GM19351 (cell line): ENCODE measurements around the gene LENG8.
"Not testable (repeated sequence)": the region's sequence is repeated elsewhere in the genome, so short reads cannot be mapped to it uniquely, and the experiment has no call there.

Source experiments
- ATAC-seq: cut with Tn5 transposase; IDR thresholded peaks from one replicate; pipeline ENCODE4 v1.9.1; 2021; ENCODE audit warnings: mild to moderate bottlenecking, moderate library complexity; ENCODE audit not compliant: unreplicated experiment

Gene LENG8

DNA sequence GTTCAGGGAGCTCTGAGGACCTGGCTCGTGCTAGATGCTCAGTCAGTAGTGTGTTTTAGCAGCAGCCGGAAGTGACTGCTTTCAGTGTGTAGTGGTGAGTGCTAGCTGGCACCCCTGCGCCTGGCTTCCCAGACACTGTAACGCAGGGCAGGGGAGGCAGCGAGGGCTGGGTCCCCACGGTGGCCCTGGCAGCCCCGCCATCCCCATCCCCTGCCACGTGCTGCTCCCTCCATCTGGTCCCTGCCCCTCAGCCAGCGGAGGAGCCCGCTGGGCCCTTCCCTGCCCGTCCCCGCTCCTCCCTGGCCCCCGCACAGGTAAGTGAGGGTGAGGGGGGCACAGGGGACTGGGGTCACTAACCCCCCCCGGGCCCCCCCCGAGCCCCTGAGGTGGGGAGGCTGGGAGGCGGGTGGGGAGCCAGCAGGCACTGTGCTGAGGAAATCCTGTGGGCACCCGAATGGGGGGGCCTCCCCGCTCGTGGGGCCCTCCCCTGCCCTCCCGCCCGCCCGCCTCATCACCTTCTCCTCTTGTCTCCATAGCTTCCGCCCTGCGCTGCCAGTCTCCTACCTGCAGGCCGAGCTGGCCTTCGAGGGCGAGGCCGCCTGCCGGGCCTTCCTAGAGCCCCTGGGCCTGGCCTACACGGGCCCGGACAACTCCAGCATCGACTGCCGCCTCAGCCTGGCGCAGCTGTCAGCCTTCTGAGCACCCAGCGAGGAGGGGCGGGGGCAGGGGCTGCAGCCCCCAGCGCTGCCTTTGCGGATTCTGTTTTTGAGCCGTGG is 11.4 kb downstream of the LENG8 start:
- no peak for ATAC-seq

- ATAC-seq = no peak
These were observed 12.2 kb downstream of the LENG8 start for GRCh38 chr19:54461210-54461609.

DNA sequence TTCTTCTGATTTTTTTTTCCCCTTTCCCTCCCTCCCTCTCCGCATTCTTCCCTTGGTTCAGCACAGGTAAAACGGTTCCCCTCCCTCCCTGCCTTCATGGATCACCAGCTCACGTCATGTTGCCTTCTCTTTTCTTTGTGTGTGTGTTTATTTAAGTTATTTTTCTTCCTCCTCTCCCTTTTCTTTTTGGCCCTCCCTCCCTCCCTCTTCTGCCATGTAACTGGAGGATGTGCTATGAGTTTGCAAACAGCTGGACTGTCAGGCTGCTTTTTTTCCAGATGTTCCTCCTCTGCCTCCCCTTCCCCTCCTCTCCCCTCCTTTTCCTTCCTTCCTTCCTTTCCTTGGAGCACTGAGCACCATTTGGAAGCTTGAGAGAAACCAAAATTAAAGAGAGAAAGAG is 12.6 kb downstream of the LENG8 start:
- ATAC-seq = no peak

DNA sequence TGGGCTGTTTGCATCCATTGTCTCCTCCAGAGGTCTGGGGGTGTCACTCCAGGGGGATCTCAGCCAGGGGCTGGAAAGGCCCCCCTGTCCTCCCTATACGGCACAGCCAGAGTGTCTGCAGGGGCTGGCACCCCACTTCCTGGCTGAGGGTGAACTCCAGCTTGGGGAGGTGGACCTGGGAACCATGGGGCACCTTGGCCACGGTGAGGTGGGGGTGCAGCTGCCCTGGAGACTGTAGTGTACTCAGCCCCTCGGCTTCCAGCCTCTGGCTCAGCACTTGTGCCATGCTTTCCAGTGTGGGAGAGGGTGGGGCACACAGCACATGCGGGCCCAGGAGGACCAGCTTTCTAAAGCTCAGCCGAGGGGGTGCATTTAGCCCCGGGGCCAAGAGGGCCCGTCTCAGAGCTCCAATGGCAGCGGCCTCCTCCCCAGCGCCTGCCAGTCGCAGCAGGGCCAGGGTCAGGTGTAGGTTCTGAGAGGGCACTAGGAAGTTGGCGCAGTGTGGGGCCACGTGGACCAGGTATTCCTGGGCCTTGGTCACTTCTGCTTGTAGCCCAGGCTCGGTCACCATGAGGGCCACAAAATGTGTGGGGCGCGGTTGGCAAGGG is 13.2 kb downstream of the LENG8 start:
- no peak for ATAC-seq

- ATAC-seq = peak; percentile 17
These were observed 13.9 kb downstream of the LENG8 start for GRCh38 chr19:54462655-54463530.

DNA sequence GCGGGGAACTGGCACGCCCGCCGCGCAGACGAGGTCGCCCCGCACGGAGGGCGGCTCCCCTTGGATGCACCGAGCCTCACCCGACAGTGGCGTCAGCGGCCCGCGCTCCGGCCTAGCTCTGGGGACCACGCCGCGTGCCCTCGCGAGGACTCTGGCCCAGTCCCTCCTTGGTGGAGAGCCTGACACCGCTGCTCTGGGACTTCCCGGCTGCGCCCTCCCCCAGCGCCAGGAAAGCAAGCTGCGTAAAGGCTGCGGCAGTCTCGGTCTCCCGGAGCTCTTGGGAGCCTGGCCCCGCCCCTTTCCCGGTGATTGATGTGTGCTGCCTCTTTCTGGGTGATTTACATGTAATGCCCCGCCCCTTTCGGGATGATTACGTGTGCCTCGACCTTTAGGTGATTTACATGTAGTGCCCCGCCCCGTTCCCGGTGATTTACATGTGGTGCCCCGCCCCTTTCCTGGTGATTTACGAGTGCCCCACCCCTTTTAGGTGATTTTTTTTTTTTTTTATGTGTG is 14.6 kb downstream of the LENG8 start, which contains the start of gene LENG9:
LENG9 (minus strand) TSS at position 248 of the 513 bp plus-strand sequence. CDS start 252 bp downstream, outside the sequence.
- ATAC-seq = peak; percentile 52

DNA sequence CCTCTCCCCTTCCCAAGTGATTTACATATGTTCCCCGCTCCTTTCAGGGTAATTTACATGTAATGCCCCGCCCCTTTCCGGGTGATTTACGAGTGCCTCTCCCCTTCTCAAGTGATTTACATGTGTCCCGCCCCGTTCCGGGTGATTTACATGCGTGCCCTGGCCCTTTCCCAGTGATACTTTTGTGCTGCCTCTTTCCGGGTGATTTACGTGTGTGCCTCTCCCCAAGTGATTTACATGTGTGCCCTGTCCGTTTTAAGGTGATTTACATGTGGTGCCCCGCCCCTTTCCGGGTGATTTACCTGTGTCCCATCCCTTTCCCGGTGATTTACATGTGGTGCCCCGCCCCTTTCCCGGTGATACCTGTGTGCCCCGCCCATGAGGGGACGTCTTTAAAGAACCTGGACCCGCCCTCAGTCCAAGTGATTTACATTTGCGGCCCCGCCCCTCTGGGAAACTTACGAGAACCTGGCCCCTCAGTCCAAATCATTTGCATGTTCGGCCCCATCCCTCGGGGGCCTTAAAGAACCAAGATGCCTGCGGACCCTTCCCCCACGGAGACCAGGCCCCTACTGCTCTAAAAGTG is 15.1 kb downstream of the LENG8 start:
- ATAC-seq = peak; percentile 47

DNA sequence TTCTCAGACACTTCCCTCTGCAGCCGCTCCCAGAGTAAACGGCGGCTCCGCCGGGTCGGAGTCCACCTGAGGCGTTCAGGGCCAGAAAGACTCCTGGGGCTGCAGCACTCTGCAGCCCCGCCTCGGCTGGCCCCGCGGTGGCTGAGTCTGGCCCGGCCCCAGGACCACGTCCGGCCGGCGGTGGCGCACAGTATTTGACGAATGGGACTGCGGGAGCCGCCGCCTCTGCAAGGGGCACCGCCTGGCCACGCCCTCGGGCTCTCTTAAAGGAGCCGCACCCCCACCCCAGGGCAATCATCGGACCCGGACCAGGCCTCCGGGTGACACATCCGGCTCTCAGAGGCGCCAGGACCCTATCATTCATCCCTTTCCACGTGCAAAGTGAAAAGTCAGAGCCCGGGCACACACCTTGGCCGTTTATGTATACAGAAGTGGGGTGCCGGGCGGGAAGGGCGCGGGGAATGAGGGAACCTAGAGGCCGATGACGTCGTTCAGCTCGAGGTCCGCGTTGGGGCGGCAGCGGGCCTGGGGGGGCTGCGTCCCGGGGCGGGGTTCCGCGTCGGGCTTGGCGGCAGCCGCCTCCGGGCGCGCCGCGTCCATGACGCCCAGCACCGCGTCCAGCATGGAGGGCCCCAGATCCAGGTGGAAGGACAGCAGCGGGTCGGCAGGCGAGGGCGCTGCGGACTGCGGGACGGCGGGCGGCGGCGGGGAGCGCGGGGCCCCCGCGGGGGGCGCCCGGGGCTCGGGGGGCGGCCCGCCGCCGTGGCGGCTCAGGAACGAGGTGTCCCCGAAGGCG is 15.8 kb downstream of the LENG8 start:
- ATAC-seq = peak; percentile 42

GRCh38 chr19:54465426-54466109 is 16.6 kb downstream of the LENG8 start:
- no peak for ATAC-seq

- not testable (repeated sequence) for ATAC-seq
These were observed 17.1 kb downstream of the LENG8 start for GRCh38 chr19:54466110-54466480.

GRCh38 chr19:54469496-54469934 is 20.5 kb downstream of the LENG8 start:
- ATAC-seq = no peak

DNA sequence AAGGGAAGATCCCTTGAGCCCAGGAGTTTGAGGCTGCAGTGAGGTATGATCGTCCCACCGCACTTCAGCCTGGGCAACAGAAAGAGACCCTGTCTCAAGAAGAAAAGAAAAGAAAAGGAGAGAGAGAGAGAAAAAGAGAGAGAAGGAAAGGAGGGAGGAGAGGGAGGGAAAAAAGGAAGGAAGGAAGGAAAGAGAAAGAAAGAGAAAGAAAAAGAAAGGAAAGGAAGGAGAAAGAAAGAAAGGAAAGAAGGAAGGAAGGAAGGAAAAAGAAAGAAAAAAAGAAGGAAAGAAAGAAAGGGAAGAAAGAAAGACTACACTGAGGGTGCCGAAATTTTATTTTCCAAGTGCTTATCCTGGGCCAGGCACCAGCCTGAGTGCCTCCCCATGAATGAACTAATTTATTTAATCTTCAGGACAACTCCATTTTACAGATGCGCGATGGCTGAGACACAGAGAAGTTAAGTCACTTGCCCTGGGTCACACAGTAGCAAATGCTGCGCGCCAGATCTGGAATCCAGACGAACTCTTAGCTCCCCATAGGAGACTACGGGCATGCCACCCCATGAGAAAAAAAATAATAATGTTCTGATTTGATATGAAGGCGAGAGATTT is 21.4 kb downstream of the LENG8 start:
- ATAC-seq = no peak

DNA sequence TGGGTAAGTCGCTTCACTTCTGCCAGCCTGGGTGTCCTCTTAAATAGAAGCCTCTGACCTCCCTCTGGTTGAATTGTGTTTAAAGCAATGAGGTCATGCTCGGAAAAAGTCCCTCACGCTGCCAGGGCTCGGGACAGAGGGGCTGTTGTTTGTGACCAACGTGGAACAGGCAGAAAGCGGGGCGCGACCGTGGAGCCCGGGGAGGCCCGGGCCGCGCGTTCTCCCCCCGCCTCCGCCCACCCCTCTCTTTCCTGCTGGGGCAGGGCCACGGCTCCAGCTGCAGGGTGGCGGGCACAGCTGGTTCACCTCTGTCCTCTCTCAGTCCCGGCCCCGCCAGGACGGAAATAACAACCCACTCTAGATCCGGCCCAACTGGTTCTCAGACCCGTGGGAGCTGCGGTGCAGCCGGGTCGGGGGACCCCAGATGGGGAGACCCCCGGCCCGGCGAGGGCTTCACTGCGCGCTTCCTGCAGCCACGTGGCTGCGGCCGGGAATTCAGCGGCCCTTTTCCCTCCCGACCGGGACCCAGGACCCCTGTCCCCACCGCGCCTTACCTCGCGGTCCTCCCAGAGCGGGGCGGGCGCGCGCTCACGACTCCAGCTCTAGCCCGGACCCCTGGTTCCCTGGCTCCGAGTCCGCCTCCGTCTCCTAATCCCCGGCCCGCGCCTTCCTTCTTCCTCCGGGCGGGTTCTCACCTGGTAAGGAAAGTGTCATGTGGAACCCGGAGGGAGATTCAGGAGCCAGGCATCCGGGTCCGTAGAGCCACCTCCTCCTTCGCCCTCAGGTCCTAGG is 22.2 kb downstream of the LENG8 start:
- no peak for ATAC-seq

DNA sequence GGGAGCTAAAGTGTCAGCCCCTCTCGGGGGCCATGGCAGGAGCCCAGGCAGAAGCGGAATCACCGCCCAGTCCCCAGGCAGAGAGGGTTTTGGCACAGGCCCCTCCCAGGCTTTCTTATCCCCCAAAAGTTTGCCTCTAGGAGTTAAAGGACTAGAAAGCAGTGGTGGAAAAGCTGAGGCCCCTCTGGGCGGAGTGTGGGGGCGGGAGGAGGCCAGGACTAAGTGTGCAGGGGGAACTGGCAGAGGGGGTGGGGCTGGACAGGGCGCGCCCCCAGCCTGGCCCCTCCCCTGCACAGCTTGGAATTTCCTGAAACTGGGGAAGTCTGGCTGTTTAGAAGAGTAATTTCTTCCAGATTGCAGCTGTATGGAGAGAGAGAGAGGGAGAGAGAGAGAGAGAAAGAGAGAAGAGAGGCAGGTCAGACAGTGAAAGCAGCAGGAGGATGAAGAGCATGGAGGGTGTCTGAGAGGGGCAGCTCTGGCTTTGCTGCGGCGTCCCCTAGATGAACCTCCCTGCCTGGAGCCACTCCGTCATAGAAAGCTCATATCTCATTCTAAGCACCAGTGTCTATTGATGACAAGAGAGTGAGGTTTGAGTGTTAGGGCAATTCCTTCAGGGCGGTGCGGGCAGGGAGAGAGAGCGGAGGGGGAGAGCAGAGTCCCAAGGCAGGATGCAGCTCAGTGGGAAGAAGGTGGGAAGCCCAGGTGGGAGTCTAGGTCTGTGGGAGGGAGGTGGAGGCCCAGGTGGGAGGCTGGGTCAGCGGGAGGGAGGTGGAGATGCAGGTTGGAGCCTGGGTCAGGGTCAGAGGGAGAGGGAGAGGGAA is 24.3 kb downstream of the LENG8 start, which contains the start of gene CDC42EP5:
CDC42EP5 (minus strand) TSS at position 226 of the 821 bp plus-strand sequence. CDS start 7,749 bp downstream, outside the sequence.
- ATAC-seq = no peak

DNA sequence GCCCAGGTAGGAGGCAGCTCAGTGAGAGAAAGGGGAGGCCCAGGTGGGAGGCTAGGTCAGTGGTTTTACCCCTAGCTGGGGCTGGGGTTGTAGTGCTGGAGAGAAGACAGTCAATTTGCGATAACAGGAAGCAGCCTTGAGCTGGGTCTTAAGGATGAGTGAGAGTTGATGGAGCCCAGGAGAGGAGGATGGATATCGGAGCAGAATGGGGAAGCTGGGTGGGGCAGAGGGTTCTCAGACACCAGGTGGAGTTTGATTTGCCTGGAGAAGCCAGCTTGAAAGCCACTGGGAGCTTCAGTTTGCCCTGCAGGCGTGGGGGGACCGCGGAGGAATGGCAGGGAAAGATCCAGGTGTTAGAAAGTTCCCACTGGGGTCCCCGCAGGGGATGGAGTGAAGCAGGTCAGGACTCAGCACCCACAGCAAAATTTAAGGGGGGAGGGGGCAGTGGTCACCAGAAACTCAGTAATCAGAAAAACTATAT is 24.9 kb downstream of the LENG8 start:
- no peak for ATAC-seq

- ATAC-seq = no peak
These were observed 26.7 kb downstream of the LENG8 start for GRCh38 chr19:54475706-54476105.

DNA sequence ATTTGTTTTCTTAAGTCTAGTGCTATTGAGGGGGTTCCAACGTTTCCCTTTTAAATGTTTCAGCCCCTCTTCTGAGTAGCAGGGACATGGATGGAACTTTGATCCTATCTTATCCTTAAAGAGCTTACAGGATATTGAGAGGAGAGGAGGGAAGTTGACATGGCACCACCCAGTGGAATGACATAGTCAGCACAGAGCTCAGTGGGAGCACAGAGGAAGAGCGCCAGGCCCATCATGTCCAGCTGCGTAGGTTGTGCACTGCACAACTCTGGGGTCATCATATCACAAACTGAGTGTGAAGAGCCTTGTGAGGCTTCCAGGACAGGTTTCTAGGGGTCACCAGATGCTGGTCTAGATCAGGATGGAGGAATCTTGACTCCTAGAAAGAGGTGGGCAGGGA is 28.7 kb downstream of the LENG8 start:
- ATAC-seq = no peak
